DND-41 (cell line): ENCODE results near the gene NSD1.

ENCODE experiments used
- ATAC-seq: fragments of 200-7000 bp; cut with Tn5 transposase; 3 replicates; pipeline ENCODE4 v1.9.1; 2021; ENCODE audit warnings: low read depth; ENCODE audit not compliant: insufficient read depth
- DNase-seq: peaks from one replicate; pipeline ENCODE4 v3.0.0-alpha.2; 2020
- H2AFZ ChIP-seq: 2 replicates; pipeline ENCODE4 v1.6.0; 2012; ENCODE audit warnings: low read depth, low read length
- H3K27ac ChIP-seq: 2 replicates; pipeline ENCODE4 v1.5.1; 2012; ENCODE audit warnings: low read length, inconsistent platforms
- H3K27me3 ChIP-seq: fragments of 200-600 bp; sonication (generic); 2 replicates; pipeline ENCODE4 v1.6.0; 2012; ENCODE audit warnings: low read length, mild to moderate bottlenecking, inconsistent platforms; ENCODE audit not compliant: insufficient read depth, poor library complexity
- H3K36me3 ChIP-seq: 2 replicates; pipeline ENCODE4 v1.5.1; 2012; ENCODE audit warnings: low read length, inconsistent platforms; ENCODE audit not compliant: insufficient read depth
- H3K4me1 ChIP-seq: 2 replicates; pipeline ENCODE4 v1.5.1; 2012; ENCODE audit warnings: mild to moderate bottlenecking, low read length; ENCODE audit not compliant: insufficient read depth
- H3K4me2 ChIP-seq: 2 replicates; pipeline ENCODE4 v1.6.0; 2012; ENCODE audit warnings: mild to moderate bottlenecking, moderate library complexity, low read length, inconsistent platforms; ENCODE audit not compliant: insufficient read depth
- H3K4me3 ChIP-seq, 2 experiments: fragments of 200-600 bp in 1 of 2; shearing (Covaris generic) in 1 of 2; 2 replicates each; pipeline ENCODE4 v1.5.1; 2012 to 2016; ENCODE audit warnings: inconsistent platforms in 2 of 2, low read length in 2 of 2, mild to moderate bottlenecking in 2 of 2, low read depth in 1 of 2, moderate library complexity in 1 of 2
- H3K79me2 ChIP-seq: 2 replicates; pipeline ENCODE4 v1.6.0; 2012; ENCODE audit warnings: low read length, inconsistent platforms; ENCODE audit not compliant: insufficient read depth
- H3K9ac ChIP-seq: 2 replicates; pipeline ENCODE4 v1.6.0; 2012; ENCODE audit warnings: low read depth, mild to moderate bottlenecking, inconsistent platforms, low read length, moderate library complexity
- H3K9me3 ChIP-seq: 2 replicates; pipeline ENCODE4 v1.5.1; 2012; ENCODE audit warnings: low read length, moderate library complexity, mild to moderate bottlenecking, inconsistent platforms; ENCODE audit not compliant: insufficient read depth, severe bottlenecking
- H4K20me1 ChIP-seq: 2 replicates; pipeline ENCODE4 v1.6.0; 2012; ENCODE audit warnings: low read length; ENCODE audit not compliant: insufficient read depth
- EZH2 ChIP-seq: IDR thresholded peaks from 3 replicates; pipeline ENCODE4 v1.6.1; 2012; ENCODE audit warnings: borderline replicate concordance, low read depth, mild to moderate bottlenecking, moderate library complexity, low read length, inconsistent platforms; ENCODE audit not compliant: severe bottlenecking
- TF ChIP-seq, protein P1 (sequence below): IDR thresholded peaks from 2 replicates; pipeline ENCODE4 v1.5.1; 2012; ENCODE audit warnings: borderline replicate concordance, low read length, moderate library complexity, mild to moderate bottlenecking; ENCODE audit not compliant: poor library complexity, severe bottlenecking; ENCODE audit errors: extremely low read depth

Gene NSD1

GRCh38 chr5:177092178-177093081 lies 41.1 kb upstream of the NSD1 start:
- Histone ChIP-seq H3K27ac (no peak overlapping the region), H3K4me2 (no peak overlapping the region), H3K9me3 (no peaks in the 10 kb centered on the region), H3K4me1 (no peaks in the 10 kb centered on the region), H3K9ac (no peak overlapping the region), H3K27me3 (peaks cover 6% of the 10 kb centered on the region), H3K4me3 (no peak overlapping the region), H3K36me3 (no peaks in the 10 kb centered on the region), H3K79me2 (no peaks in the 10 kb centered on the region), H2AFZ (no peak overlapping the region), H4K20me1 (no peaks in the 10 kb centered on the region)
- no peak for DNase-seq
- no peak for TF ChIP-seq EZH2
- TF ChIP-seq, protein P1, sequence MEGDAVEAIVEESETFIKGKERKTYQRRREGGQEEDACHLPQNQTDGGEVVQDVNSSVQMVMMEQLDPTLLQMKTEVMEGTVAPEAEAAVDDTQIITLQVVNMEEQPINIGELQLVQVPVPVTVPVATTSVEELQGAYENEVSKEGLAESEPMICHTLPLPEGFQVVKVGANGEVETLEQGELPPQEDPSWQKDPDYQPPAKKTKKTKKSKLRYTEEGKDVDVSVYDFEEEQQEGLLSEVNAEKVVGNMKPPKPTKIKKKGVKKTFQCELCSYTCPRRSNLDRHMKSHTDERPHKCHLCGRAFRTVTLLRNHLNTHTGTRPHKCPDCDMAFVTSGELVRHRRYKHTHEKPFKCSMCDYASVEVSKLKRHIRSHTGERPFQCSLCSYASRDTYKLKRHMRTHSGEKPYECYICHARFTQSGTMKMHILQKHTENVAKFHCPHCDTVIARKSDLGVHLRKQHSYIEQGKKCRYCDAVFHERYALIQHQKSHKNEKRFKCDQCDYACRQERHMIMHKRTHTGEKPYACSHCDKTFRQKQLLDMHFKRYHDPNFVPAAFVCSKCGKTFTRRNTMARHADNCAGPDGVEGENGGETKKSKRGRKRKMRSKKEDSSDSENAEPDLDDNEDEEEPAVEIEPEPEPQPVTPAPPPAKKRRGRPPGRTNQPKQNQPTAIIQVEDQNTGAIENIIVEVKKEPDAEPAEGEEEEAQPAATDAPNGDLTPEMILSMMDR, result no peak
- ATAC-seq, result no peak

GRCh38 chr5:177093082-177093712 lies 40.4 kb upstream of the NSD1 start:
- Histone ChIP-seq H3K27me3 (peaks cover 8% of the 10 kb centered on the region), H3K4me3 (no peak overlapping the region), H3K4me2 (no peak overlapping the region), H2AFZ (no peak overlapping the region), H3K79me2 (no peaks in the 10 kb centered on the region), H3K27ac (no peak overlapping the region), H4K20me1 (no peaks in the 10 kb centered on the region), H3K9me3 (no peaks in the 10 kb centered on the region), H3K36me3 (no peaks in the 10 kb centered on the region), H3K9ac (no peak overlapping the region), H3K4me1 (no peaks in the 10 kb centered on the region)
- no peak for ATAC-seq
- no peak for TF ChIP-seq EZH2
- TF ChIP-seq, protein P1, result no peak
- DNase-seq, result no peak

- Histone ChIP-seq H3K9ac (no peak overlapping the region), H3K4me3 (no peak overlapping the region), H2AFZ (no peak overlapping the region), H4K20me1 (no peaks in the 10 kb centered on the region), H3K36me3 (no peaks in the 10 kb centered on the region), H3K4me2 (no peak overlapping the region), H3K4me1 (no peaks in the 10 kb centered on the region), H3K27me3 (peaks cover 8% of the 10 kb centered on the region), H3K9me3 (no peaks in the 10 kb centered on the region), H3K27ac (no peak overlapping the region), H3K79me2 (no peaks in the 10 kb centered on the region)
- ATAC-seq (no peak), DNase-seq (no peak)
- no peak for TF ChIP-seq EZH2
- TF ChIP-seq, protein P1, result no peak
Measured at GRCh38 chr5:177093803-177094202, 39.8 kb upstream of the NSD1 start.
